Stimulated activated CD8-positive, alpha-beta memory T cell treated with anti-CD3 and anti-CD28 coated beads, Interleukin-15, amount 100 ng/mL, for 4 hours (primary cell): ENCODE results near the gene STX17.

Source experiments
- DNase-seq, 2 donors: peaks; one replicate each; pipeline ENCODE4 v3.0.0-alpha.2; 2020; ENCODE audit warnings: low read depth in 2 of 2

STX17 gene

DNA sequence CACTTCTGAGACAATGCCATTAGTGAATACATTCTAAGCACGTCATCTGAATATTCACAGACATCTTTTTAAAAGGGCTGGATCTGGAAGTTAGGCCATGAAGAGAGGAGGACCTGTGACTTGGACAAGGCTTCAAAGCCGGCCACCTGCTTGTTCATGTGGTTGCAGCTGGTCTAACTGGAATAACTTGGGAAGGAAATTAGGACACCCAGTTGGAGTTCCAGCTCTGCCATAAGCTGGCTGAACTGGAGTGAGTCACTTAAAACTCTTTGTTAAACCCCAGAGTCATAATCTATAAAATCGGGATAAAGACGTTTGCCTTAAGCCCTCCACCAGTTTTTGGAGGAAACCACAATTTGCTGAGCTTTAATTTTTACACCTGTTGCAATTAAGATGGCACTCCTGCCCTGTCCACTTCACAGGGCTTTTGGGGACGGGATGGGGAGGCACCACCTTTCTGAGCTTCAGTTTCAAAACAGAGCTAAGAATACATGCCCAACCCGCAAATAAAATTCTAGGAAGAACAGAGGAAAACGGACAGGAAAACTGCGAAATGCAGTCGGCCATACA lies 536 bp upstream of the STX17 start:
- no peak for DNase-seq

DNA sequence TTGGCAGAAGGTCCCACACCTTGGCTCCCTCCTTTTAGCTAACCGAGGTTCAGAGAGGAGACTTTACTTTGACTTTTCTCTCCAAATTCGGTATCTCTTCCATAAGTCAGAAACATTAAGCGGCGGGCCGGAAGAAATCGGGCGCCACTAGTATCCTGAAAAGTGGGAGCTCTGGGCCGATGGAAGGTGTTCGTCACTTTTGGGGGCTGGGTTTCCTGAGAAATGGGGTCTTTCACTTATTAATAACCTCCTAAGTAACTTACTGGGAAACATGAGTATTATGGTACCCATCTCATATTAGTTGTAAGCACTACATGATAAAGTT lies 716 bp downstream of the STX17 start:
- DNase-seq, result no peak

DNA sequence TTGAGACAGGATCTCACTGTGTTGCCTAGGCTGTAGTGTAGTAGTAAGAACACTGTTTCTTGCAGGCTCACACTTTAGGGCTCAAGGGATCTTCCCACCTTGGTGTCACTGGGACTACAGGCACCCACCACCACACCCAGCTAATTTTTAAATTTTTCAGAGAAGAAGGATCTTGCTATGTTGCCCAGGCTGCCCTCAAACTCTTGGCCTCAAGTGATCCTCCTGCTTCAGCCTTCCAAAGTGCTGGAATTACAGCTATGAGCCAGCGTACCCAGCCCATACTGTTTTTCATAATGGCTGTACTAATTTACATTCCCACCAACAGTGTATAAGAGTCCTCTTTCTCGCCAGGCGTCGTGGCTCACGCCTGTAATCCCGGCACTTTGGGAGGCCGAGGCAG lies 5.1 kb downstream of the STX17 start:
- DNase-seq, result no peak

DNA sequence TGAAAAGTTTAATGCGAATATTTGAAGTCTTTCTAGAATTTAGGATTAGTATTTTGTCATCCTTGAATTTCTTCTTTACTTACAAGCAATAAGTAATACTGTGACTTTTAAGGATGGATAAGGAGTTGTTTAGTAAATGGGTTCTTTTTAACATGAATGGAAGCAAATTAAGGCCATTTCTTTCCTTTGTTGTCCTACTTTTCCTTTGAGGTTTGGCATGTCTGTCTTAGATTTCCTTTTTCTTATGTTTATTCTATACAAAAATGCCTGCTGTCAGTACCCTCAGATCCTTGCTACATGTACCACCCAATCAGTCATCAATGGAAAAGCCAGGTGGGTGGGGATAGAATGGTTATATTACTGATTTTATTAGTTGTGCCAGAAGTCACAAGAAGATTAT lies 10.2 kb downstream of the STX17 start:
- no peak for DNase-seq

DNA sequence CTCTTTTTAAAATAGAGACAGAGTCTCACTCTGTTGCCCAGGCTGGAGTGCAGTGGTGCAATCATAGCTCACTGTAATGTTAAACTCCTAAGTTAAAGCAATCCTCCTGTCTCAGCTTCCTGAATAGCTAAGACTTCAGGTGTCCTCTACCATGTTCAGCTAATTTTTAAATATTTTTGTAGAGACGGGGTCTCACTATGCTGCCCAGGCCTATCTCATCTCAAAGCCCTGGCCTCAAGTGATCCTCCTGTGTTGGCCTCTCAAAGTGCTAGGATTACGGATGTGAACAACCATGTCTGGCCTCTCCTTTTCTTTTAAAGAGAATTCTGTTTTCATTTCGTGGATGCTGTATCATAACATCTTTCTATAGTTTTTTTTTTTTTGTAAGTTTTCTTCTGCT lies 11.7 kb downstream of the STX17 start:
- no peak for DNase-seq

GRCh38 chr9:99919930-99920329 lies 13.5 kb downstream of the STX17 start:
- no peak for DNase-seq

DNA sequence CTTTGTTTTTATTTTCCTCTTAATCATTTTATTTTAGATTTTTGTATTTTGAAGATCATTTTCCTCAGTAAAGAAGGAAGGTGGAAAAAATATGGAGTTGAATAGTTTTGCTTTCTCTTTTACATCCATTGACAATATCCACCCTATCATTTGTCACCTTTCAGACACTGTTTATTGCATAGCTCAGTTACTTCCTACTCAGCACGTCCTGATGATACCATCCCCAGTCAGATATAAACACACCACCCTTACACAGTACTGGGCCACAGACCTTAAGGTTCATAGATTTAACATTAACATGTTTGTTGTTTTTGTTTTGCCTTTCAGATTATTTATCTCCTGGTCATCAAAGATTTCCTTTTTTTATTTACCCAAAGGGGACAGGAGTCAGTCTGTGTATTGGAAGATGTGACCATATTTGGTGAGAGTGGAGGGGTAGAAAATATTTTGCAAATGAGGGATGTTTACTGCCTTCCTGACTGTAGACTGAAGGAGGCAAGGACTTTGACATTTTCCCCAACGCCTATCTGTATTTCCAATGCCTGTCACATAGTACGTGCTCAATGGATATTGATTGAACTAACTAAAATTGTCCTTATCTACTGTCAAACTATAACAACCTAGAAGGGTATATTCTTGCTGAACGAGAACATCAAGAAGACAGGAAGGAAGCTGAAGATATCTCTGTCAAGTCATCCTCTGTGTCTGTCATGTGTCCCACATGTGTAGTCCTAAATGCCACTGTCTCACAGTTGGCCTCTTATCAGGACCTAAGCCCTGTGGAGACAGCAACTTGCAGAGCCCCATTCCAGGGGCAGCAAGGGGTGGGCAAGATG lies 15.6 kb downstream of the STX17 start:
- no peak for DNase-seq

- DNase-seq, result no peak
These were observed 16.2 kb downstream of the STX17 start for GRCh38 chr9:99922711-99923030.

DNA sequence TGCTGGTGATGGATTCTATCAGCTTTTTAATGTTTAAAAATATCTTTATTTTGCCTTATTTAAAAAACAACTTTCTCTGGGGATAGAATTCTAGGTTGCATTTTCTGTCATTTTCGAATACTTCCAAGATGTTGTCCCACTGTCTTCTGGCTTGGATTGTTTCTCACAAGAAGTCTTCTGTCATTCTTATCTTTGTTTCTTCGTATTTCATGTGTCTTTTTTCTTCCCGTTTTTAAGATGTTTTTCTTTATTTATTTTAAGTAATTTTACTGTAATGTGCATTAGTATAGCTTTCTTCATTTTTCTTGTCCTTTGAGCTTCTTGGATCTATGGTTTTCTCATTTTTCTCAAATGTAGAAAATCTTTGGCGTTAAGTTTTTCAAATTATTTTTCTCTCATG lies 19.1 kb downstream of the STX17 start:
- no peak for DNase-seq

GRCh38 chr9:99929652-99930051 lies 23.2 kb downstream of the STX17 start:
- DNase-seq, result no peak

- no peak for DNase-seq
These were observed 24.8 kb downstream of the STX17 start for GRCh38 chr9:99931155-99931840.

DNA sequence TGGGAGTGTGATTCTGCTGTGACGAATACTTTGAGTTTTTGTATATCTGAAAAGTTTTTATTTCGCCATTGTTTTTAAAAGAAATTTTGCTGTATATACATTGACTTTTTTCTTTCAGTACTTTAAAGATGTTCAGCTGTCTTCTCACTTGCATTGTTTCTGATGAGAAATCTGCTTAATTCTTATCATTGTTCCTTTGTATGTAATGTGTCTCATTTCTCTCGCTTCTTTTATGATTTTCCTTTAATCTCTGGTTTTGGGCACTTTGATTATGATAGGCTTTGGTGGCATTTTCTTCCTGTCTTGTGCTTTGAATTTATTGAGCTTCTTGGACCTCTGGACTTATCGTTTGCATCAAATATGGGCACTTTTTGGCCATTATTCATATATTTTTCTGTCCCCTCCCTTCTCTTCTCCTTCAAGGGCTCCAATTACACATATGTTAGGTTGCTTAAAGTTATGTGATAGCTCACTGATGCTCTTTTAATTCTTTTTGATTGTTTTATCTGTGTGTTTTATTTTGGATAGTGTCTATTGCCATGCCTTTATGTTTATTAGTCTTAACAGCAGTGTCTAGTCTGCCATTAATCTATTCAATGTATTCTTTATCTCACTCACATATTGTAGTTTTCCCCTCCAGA lies 30.6 kb downstream of the STX17 start:
- DNase-seq, result no peak

DNA sequence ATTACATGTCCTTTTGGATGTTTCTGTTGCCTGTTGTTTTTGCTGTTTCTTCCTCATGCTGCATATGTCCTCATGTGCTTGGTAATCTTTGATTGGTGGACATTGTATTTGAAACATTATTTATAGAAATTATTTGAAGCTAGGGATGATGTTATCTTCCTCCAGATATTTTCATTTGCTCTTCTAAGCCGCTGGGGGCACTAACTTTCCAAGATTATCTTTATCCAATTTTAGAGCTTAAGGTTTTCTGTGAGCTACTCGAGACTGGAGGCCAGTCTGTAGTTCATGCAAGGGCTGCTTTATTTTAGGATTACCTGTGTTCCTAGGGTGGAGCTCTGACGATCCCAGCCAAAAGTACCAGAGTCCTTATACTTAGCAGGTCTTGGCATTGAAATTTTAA lies 40.9 kb downstream of the STX17 start:
- no peak for DNase-seq

DNA sequence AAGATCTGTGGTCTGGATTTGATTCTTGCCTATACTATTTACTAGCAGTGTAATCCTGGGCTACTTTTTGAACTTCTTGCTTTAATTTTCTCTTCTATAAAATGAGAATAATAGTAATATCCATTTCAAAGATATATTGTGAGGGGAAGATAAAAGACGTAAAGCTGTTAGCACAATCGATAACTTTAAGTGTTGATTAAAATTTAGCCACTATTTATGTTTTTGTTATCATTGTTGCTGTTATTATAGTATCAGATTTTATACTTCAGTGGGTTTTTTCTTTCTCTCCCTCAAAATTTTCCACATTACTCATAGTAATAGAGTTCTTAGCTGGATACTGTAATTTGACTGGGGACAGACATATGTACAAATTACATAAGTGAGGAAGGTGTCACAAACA lies 42.0 kb downstream of the STX17 start:
- DNase-seq, result no peak

DNA sequence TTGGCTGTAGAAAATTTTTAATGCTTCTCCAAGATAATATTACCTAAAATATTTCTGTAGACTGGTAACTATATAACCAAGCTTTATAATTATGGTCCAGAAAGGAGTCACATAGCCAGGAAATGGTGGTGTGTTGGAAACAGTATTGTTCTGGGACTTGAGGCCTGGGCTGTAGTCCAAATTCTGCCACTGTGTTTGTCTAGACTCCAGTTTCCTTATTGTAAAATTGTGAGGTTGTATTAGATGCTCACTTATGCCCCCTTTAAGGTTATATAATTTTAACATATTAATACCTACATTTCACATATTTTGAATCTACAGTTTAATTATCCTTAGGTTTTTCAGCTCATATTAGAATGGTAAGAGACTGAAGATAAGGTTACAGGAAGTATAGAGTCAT lies 42.4 kb downstream of the STX17 start:
- DNase-seq, result no peak

DNA sequence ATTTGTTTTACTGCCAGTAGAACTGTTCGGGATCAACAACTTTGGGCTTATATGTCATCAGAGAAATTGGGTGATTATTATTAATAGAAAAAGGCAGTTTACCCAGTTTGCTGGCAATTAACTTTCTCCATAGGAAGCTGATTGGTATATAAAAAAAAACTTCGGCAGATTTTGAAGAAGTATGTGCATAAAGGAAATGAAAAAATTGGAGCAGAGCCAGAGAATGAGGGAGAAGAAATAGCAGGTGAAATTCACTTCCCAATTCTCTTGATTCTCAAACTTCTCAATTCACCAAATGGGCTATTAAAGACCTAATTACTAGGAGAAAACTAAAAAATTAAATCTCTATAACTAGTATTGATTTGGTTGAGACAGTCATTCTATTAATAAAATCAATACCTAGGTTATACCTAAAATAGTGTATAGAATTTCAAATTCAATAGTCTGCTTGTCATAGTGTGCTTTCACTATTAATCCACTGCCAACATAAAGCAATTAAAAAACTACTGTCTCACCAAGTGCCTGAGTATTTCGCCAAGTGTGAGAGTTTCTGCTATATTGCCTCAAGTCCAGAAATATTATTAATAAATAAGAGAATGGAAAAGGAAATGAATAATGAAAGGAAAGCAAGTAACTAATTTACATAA lies 47.5 kb downstream of the STX17 start:
- no peak for DNase-seq

GRCh38 chr9:99954819-99955218 lies 48.4 kb downstream of the STX17 start:
- DNase-seq, result no peak

DNA sequence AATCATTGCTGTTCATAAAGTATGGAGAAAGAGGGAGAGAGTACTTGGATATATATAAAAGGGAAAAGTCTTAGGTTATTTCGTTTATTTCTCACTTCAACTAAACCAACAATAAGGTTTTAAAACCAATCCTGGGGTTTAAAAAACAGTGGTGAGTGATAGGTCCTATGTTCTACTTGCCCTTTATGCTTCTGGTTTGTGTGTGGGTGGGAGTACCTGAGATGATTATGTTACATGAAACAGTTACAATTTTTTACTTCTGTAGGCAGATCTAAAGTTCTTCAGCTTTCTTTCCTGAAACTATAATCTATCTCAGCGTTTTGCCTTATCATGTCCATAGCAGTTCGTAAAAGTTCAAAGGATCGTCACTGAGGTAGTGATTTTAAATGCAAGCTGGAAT lies 49.2 kb downstream of the STX17 start:
- no peak for DNase-seq

GRCh38 chr9:99962680-99963261 lies 56.3 kb downstream of the STX17 start:
- no peak for DNase-seq

- DNase-seq, result no peak
These were observed 57.9 kb downstream of the STX17 start for GRCh38 chr9:99964336-99964735.

DNA sequence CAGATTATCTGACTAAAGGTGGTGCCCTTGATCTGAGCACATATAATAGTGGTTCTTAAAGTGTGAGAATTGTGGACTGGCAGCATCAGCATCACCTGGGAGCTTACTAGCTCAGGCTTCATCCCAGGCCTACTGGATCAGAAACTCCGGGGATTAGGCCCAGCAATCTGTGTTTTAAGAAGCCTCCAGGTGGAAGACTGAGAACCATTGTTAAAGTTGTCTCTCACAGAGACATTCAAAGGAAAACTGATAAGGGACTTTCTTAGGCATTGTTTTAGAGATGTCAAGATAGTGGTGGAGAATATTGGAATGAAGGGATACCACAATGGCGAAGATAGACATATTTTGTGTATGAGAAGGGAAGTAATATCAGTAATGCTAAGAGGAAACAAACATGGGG lies 59.5 kb downstream of the STX17 start:
- DNase-seq, result no peak

- no peak for DNase-seq
These were observed 60.3 kb downstream of the STX17 start for GRCh38 chr9:99966716-99967115.
